IPS-18a (cell line): ENCODE data around the gene SCAP.

Experiments
- H3K27ac ChIP-seq: one replicate; pipeline ENCODE4 v1.5.1; 2013; ENCODE audit warnings: low read length
- H3K27me3 ChIP-seq: one replicate; pipeline ENCODE4 v1.6.1; 2013; ENCODE audit warnings: mild to moderate bottlenecking, low read length; ENCODE audit not compliant: control insufficient read depth, insufficient read depth
- H3K36me3 ChIP-seq: one replicate; pipeline ENCODE4 v1.6.1; 2013; ENCODE audit warnings: low read depth, low read length; ENCODE audit not compliant: control insufficient read depth
- H3K4me1 ChIP-seq: one replicate; pipeline ENCODE4 v1.6.1; 2013; ENCODE audit warnings: low read depth, low read length; ENCODE audit not compliant: control insufficient read depth
- H3K4me3 ChIP-seq: one replicate; pipeline ENCODE4 v1.5.1; 2013; ENCODE audit warnings: low read length
- H3K9ac ChIP-seq: one replicate; pipeline ENCODE4 v1.6.1; 2013; ENCODE audit warnings: mild to moderate bottlenecking, low read length, moderate library complexity
- H3K9me3 ChIP-seq: one replicate; pipeline ENCODE4 v1.6.1; 2013; ENCODE audit warnings: low read depth, low read length; ENCODE audit not compliant: control insufficient read depth

The SCAP gene

GRCh38 chr3:47404431-47404876 lies 71.3 kb downstream of the SCAP start:
- H3K27me3 ChIP-seq, result no peaks in the 10 kb centered on the region
- no peak overlapping the region for H3K27ac ChIP-seq
- peaks cover 10% of the 10 kb centered on the region for H3K36me3 ChIP-seq
- no peaks in the 10 kb centered on the region for H3K4me1 ChIP-seq
- H3K9me3 ChIP-seq, result no peaks in the 10 kb centered on the region
- no peak overlapping the region for H3K9ac ChIP-seq
- H3K4me3 ChIP-seq, result no peak overlapping the region

- Histone ChIP-seq H3K4me3 (no peak overlapping the region), H3K36me3 (peaks cover 7% of the 10 kb centered on the region), H3K9ac (no peak overlapping the region), H3K4me1 (no peaks in the 10 kb centered on the region), H3K27me3 (no peaks in the 10 kb centered on the region), H3K27ac (no peak overlapping the region), H3K9me3 (no peaks in the 10 kb centered on the region)
Observed at GRCh38 chr3:47399531-47400270, 76.0 kb downstream of the SCAP start.

- Histone ChIP-seq H3K9ac (no peak overlapping the region), H3K4me1 (no peaks in the 10 kb centered on the region), H3K36me3 (peaks cover 7% of the 10 kb centered on the region), H3K27ac (no peak overlapping the region), H3K9me3 (no peaks in the 10 kb centered on the region), H3K27me3 (no peaks in the 10 kb centered on the region), H3K4me3 (no peak overlapping the region)
Observed at GRCh38 chr3:47399016-47399415, 76.7 kb downstream of the SCAP start.

GRCh38 chr3:47398228-47398627 lies 77.5 kb downstream of the SCAP start:
- no peaks in the 10 kb centered on the region for H3K9me3 ChIP-seq
- no peak overlapping the region for H3K4me3 ChIP-seq
- H3K27me3 ChIP-seq, result no peaks in the 10 kb centered on the region
- no peaks in the 10 kb centered on the region for H3K4me1 ChIP-seq
- H3K36me3 ChIP-seq, result peaks cover 7% of the 10 kb centered on the region
- no peak overlapping the region for H3K9ac ChIP-seq
- no peak overlapping the region for H3K27ac ChIP-seq

- Histone ChIP-seq H3K9ac (no peak overlapping the region), H3K27me3 (no peaks in the 10 kb centered on the region), H3K9me3 (no peaks in the 10 kb centered on the region), H3K4me1 (no peaks in the 10 kb centered on the region), H3K36me3 (peaks cover 7% of the 10 kb centered on the region), H3K27ac (no peak overlapping the region), H3K4me3 (no peak overlapping the region)
Observed at GRCh38 chr3:47394881-47395280, 80.9 kb downstream of the SCAP start.

- no peaks in the 10 kb centered on the region for H3K27me3 ChIP-seq
- H3K9me3 ChIP-seq, result no peaks in the 10 kb centered on the region
- H3K9ac ChIP-seq, result no peak overlapping the region
- H3K36me3 ChIP-seq, result peaks cover 7% of the 10 kb centered on the region
- no peak overlapping the region for H3K27ac ChIP-seq
- no peaks in the 10 kb centered on the region for H3K4me1 ChIP-seq
- H3K4me3 ChIP-seq, result no peak overlapping the region
Observed at GRCh38 chr3:47394140-47394870, 81.4 kb downstream of the SCAP start.

- Histone ChIP-seq H3K27ac (no peak overlapping the region), H3K9me3 (no peaks in the 10 kb centered on the region), H3K36me3 (peaks cover 7% of the 10 kb centered on the region)
Observed at GRCh38 chr3:47392933-47393332, 82.8 kb downstream of the SCAP start.

GRCh38 chr3:47385796-47386195 lies 89.9 kb downstream of the SCAP start:
- Histone ChIP-seq H3K27ac (no peak overlapping the region), H3K4me1 (peaks cover 6% of the 10 kb centered on the region), H3K4me3 (no peak overlapping the region), H3K27me3 (no peaks in the 10 kb centered on the region), H3K9ac (no peak overlapping the region), H3K9me3 (no peaks in the 10 kb centered on the region), H3K36me3 (no peaks in the 10 kb centered on the region)

More at GRCh38 chr3:47392933-47393332, 82.8 kb downstream of the SCAP start:
- Histone ChIP-seq H3K27me3 (no peaks in the 10 kb centered on the region), H3K9ac (no peak overlapping the region), H3K4me3 (no peak overlapping the region), H3K4me1 (no peaks in the 10 kb centered on the region)

GRCh38 chr3:47385007-47385406 lies 90.7 kb downstream of the SCAP start:
- no peak overlapping the region for H3K9ac ChIP-seq
- no peak overlapping the region for H3K4me3 ChIP-seq
- H3K4me1 ChIP-seq, result peaks cover 6% of the 10 kb centered on the region
- H3K27ac ChIP-seq, result no peak overlapping the region
- H3K36me3 ChIP-seq, result no peaks in the 10 kb centered on the region
- no peaks in the 10 kb centered on the region for H3K27me3 ChIP-seq
- H3K9me3 ChIP-seq, result no peaks in the 10 kb centered on the region

GRCh38 chr3:47384425-47384824 lies 91.3 kb downstream of the SCAP start:
- no peak overlapping the region for H3K9ac ChIP-seq

GRCh38 chr3:47381317-47382157 lies 94.2 kb downstream of the SCAP start:
- H3K27ac ChIP-seq, result peak overlapping the region; percentile 60
- peaks cover 10% of the 10 kb centered on the region for H3K4me1 ChIP-seq
- H3K9me3 ChIP-seq, result no peaks in the 10 kb centered on the region
- peak overlapping the region; percentile 79 for H3K9ac ChIP-seq
- no peaks in the 10 kb centered on the region for H3K36me3 ChIP-seq
- H3K4me3 ChIP-seq, result peak overlapping the region; percentile 96
- H3K27me3 ChIP-seq, result no peaks in the 10 kb centered on the region

More at GRCh38 chr3:47384425-47384824, 91.3 kb downstream of the SCAP start:
- Histone ChIP-seq H3K4me3 (no peak overlapping the region), H3K36me3 (no peaks in the 10 kb centered on the region), H3K9me3 (no peaks in the 10 kb centered on the region), H3K27me3 (no peaks in the 10 kb centered on the region), H3K4me1 (peaks cover 10% of the 10 kb centered on the region), H3K27ac (no peak overlapping the region)
